Stimulated activated CD4-positive, alpha-beta T cell treated with anti-CD3 and anti-CD28 coated beads, Interleukin-4, amount 100 ng/mL, for 1 hour (primary cell): Measurements from ENCODE around the gene RBBP8.
"Not testable (repeated sequence)": the region's sequence is repeated elsewhere in the genome, so short reads cannot be mapped to it uniquely, and the experiment has no call there.

Experiments
- DNase-seq: peaks from one replicate; pipeline ENCODE4 v3.0.0-alpha.2; 2020

The RBBP8 gene

DNA sequence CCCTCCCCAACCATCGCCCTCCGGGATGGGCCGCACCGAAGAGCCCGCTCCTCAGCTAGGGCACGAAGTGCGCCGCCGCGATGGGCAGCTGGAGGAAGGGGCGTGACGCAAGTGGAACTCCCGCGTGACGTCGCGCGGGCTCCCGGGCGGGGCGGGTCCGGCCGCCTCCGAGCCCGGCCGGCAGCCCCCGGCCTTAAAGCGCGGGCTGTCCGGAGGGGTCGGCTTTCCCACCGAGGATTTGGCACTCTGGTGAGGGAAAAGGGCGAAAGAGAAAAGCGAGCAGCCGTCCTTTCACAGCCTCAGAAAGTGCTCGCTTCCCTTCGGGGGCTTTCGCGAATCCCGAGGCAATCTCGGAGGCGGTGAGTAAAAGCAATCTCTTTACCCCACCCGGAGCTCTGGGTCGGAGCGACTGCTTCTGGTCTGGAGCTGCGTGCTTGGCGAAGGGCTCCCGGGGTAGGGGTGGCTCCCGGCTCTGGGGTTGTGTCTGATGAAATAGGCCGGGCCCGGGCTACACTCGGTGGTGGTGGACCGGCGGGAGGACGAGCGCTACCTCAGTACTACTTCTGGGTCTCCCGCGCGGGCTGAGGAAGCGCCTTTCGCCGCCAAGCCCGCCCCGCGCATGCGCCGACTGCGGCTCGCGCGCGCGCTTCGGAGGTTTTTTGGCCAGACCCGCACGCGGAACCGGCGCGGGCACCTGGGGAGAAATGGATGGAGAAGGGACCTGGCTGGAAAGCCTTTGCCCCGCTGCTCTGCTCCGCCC, at the start of gene RBBP8:
TSS of gene RBBP8 (plus strand) at position 123 of the 760 bp plus-strand sequence. CDS start 3,524 bp downstream, outside the sequence.
- peak; percentile 81 for DNase-seq

DNA sequence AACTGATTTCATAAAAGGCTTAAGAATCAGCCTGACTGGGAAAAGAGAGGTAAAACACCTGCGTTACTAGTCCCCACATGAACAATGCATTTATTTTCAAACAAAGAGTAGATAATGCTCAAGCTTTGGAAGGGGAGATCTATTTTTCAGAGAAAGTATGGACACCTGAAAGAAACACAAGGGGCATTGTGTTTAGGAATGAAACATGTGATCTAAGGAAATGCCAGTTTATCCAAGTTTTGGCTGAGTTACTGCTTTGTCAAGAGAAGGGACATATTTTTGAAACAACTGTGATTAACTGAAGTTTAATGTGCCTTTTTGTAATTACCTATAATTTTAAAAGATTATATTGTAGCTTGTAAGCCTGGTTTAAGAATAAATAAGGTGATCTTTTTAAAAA, 49.3 kb upstream of the RBBP8 start:
- no peak for DNase-seq

DNA sequence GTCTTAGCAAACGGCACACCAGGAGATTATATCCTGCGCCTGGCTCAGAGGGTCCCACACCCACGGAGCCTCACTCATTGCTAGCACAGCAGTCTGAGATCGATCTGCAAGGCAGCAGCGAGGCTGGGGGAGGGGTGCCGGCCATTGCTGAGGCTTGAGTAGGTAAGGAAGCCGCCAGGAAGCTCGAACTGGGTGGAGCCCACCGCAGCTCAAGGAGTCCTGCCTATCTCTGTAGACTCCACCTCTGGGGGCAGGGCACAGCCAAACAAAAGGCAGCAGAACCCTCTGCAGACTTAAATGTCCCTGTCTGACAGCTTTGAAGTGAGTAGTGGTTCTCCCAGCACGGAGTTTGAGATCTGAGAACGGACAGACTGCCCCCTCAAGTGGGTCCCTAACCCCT, 47.4 kb upstream of the RBBP8 start:
- DNase-seq: not testable (repeated sequence)

DNA sequence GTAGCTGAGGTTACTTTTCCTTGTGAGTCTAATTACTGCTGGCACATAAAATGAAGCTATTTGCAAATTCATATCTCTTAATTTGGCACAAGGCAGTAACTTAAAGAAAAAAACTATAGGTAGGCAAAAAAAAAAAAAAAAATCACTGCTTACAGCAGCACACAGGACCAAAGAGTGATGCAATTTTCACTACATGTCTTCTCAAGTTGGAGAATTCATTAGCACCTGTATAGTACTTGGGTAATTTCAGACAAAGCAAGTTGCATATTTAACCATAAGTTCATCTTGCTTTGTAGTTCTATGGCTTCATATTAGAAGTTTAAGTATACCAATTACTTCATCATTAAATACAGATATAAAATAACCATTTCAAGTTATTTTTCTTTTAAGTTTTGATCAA, 33.7 kb upstream of the RBBP8 start:
- DNase-seq: no peak

DNA sequence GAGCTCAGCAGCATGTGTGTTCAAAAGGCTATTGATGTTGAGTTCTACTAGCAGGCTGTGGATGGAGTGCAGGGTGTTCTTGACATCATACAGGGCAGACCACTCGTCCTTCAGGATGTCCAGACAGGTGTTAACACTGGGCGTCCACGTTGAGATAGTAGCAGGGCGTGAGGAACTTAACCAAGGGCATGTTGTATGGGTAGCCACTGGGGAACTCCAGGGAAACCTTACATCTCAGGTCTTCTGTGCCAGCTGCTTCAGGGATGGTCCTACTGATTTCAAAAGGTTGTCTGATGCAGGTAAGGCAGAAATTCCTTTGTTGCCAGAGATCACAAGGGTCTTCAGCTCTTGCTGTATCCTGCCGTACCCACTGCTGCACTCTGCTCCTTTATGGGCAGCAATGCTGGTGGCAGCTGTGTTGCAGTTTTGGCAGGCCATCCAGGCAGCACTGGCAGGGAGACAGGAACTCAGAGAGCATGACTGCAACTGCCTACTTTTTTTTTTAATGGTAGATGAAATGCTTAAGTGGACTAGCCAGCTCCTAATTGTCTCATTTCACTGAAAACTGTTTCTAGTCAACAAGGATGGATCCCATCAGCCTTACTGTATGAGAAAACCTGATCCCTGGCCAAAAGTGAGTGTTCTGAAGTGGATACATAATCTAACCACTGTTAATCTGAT, 32.4 kb upstream of the RBBP8 start:
- no peak for DNase-seq

DNA sequence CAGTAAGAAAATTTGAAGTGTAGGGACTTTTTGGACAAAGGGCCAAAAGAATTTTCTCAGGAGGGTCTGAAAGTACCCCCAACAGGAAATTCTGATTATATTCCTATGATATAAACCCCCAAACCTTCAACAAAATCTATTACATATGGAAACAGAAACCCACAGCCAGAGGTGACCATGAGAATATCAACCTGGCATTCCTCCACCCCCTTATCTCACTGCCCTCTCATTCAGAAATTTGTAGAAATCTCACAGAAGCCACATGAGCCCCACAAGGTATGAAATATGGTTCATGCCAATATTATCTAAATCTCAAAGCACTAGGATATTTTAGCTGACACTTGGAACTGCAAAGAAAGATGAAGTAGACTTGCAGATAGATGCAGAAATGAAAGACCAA, 31.0 kb upstream of the RBBP8 start:
- DNase-seq: no peak

DNA sequence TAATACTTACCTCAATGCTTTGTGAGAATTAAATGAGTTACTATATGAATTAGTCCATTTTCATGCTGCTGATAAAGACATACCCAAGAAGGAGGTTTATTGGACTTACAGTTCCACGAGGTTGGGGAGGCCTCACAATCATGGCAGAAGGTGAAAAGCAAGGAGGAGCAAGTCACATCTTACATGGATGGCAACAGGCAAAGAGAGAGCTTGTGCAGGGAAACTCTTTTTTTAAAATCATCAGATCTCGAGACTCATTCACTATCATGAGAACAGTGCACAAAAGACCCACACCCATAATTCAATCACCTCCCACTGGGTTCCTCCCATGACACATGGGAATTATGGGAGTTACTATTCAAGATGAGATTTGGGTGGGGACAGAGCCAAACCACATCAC, 29.9 kb upstream of the RBBP8 start:
- not testable (repeated sequence) for DNase-seq

DNA sequence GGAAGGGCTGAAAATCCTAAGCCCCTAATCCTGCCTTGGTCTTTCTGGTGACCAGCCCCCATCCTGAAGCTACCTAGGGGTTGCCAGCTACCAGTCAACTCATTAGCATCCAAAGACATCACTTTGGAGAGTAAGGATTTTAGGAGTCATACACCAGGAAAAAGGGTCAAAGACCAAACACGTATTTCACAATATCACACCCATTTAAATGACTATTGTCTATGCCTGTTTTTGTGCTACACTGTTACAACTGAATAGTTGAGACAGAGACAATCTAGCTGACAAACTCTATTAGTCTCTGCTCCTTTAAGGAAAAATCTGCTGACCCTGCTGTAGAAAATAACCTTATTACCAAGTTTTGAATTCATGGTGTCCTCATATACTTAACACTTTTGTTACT, 21.0 kb upstream of the RBBP8 start:
- DNase-seq: no peak

DNA sequence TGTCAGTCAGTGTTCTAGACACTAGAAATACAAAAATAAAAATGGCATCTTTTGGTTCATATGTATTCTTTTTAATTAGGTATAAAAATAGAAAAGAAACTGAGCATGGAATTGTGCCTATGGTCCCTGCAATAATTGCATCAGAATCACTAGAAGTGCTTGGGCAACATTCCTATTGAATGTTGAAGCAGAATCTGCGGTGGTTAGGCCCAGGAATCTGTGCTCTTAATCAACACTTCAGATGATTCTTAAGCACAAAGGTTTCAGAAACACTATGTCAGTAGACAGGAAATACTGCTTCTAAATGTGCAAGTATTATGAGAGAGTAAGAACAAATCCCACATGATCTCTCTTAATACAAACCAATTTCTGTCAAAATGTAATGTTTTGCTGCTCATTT, 20.3 kb upstream of the RBBP8 start:
- DNase-seq: no peak

DNA sequence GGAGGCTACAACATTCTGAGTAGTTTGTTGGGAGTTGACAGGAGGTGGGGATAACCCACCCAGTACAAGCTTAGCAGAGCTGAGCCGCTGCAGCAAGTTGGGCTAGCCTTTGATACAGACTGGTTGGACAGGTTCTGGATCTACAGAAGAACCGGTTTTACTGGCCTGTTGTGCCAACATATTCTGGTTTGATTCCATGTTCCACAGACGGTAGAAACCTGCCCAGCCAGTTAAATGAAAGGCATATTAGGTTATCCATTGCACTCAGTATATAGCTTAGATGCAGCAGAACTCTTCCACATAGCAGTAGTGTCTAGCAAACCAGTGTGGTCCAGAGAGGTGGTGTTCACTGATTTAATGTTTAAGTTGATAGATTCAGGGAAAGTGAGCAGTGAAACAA, 19.3 kb upstream of the RBBP8 start:
- no peak for DNase-seq

DNA sequence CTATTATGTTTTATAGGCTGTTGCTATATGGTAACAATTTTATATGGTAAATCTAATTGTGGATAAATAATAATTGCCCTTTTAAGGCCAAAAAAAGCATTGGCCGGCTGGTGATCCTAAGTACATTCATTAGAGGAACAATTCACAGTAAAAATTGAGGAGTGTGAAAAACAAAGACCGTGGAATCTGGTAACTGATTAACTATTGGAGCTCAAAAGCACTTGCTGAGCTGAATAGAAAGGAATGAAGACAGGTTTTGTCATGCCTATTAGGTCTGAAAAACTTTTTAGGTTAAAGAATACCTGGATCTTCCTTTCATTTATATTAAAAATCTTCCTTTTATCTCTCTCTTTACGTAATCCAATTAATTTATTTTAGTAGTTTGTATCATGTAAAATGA, 18.5 kb upstream of the RBBP8 start:
- no peak for DNase-seq

DNA sequence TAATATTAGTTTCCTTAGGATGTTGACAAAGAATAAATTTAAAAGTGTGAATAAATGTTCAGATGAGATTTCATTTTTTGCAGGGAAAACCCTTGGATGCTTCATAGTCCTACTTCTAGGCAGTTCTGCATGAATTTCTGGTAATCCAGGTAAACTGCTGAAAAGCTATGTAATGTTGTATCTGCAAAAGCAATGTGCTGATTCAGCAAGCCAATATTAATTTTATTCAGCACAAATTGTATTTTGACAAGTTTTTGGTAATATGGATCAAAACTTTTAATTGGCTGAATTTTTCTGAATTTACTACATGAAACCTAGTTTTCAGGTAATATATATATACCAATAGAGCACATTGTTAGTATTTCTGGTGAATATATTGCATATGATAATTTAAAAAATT, 17.8 kb upstream of the RBBP8 start:
- DNase-seq: no peak

DNA sequence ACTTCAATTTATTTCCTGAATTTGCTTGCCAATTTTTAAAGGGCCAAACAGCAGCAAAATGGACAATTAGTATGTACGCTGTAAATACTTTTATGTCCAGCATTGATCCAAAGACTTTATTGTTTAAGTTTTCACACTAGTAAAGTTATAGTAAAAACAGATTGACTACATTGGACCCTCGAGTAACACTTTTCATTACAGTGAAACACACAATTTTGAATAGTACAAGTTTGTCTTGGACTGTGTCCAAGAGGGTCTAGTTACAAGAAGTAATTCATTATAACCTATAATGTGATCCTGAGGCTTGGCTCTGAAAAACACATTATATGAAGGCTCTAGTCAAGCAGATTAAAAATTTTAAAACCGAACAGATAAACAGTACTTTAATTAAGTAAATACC, 11.4 kb upstream of the RBBP8 start:
- DNase-seq: no peak

DNA sequence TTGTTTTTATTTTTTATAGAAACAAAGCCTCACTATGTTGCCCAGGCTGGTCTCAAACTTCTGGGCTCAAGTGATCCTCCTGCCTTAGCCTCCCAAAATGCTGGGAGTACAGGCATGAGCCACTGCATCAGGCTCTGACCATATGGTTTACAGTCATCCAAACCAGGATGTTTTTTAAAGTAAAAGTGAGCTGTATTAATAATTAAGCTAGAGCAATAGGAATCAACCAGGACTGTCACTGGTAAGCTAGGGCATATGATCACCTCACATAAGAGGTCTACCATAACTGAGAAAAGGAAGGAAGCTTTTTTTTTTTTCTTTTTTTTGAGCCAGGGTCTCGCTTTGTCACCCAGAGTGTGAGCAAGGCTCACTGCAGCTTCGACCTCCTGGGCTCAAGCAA, 8.5 kb upstream of the RBBP8 start:
- no peak for DNase-seq

DNA sequence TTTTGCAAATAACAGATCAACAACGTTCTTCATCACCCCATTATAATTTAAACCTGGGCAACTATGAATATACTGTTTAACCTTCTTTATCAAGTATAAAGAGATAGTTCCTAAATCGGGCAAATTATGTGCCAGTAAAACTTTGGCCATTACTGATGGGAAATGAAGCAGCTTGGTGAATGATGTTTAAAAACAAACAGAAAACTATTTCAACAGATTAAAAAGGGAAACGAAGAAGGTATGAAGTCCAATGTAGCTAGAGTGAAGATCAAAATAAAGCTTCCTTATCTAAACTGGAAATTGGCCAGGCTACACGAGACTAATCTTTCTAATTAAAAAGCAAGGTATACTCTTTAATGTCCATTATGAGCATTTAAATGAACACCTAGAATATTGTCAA, 6.7 kb upstream of the RBBP8 start:
- DNase-seq: no peak

DNA sequence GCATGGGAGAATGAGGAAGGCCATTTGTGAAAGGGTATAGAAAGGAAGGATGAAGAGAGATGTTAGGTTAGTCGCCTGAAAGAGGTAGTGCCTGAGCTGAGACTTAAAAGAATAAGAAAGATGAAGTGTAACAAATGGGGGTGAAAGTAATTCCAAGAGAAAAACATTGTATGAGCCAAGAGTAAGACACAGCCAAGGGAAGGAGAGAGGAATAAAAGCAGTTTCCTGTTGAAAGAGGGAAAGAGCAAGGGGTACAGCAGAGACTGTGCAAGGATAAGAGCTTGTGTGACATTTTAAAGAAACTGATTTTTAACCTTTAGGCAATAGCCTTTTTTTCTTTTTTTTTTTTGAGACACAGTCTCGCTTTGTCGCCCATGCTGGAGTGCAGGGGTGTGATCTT, 4.8 kb upstream of the RBBP8 start:
- no peak for DNase-seq

DNA sequence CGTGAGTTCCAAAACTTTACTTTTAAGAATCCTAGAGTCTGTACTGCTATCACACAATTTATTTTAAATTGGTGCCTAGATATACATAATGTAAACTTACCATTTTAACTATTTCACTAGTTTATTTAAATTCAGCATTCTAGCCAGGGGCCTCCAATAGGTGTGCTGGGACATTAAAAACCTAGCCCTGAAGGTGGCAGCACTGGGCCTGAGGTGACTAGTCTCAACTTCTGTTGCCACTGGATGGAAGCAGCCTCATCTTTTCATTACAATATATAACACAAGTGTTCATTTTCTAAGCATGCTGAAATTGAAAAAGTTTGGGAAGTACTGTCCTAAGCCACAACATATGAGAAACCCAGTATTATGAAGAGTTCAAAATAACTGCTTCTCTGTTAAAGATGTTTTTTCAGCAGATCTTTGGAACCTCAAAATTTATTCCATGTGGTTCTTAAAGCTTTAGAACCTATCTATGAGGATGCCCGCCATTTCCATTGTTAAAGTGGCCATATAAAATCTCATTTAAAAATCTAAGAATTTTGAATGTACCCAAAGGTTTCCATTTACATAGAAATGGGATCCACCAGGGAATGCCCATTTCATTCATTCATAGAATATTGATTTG, 2.9 kb upstream of the RBBP8 start:
- peak; percentile 80 for DNase-seq

DNA sequence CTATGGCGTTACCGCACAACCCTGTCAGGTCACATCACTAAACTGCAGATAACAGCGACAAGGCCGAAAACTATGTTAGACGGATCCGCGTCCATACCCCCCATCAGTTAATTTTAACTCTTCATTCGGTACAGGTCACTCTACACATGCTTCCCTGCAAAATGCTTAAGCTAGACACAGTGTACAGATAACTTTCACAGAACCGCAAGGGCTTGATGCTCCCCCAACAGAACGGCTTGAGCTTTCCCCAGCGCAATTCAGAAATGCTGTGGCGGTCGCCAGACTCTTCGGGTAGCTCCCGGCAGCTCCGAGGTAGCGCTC, 283 bp upstream of the RBBP8 start:
- DNase-seq: no peak

DNA sequence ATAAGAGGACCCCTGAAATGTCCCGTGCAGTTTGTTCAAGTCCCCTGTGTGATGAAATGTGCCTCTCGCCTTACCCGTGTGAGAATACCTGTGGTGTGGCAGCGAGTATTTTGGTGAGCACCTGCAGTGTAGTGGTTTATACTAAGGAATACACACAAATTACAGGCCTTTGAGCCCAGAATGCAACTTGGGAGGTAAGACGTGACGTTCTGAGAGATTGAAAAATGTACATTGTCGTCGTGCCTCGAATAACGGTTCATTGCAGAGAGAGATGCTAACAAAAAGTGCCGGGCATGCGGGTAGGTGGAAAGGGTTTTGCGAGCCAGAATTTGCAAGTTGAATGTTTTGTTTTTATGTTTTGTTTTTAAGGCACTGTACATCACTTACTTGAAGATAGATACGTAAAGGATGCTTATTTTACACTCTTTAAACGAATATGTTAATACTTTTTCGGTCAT, 867 bp downstream of the RBBP8 start:
- DNase-seq: no peak

DNA sequence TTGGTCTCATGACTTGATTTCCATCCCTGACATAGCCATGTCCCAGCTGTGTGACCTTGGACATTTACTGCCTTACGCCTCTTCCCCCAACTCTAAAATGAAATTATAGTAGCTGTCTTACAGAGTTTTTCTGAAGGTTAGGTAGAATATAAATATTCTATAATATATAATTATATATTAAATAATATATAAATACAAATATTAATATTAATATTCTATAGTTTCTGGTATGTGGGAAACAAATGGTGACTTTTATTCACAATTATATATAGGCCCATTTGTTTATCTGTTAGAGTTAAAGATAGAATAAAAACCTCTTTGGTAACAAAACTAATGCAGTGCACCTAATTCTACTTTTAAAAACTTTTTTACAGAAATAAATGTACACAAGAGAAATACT, 1.7 kb downstream of the RBBP8 start:
- DNase-seq: no peak

DNA sequence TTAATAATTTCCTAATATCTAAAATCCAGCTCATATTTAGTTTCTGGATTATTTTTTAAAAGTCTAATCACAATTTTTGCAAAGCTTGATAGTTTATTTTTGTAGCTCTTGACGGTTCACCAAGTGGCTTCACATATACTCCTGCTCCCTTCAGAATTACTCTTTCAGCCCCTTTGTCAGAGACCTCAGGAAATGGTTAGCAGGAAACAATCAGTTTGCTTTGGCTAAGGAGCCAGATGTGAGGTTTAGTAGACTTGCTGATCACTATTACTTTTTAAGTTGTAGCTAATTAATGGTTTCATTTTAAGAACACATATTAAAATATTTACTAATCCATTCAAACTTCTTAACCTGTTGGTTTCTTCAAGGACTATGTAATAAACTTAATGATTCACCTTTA, 2.3 kb downstream of the RBBP8 start:
- no peak for DNase-seq

DNA sequence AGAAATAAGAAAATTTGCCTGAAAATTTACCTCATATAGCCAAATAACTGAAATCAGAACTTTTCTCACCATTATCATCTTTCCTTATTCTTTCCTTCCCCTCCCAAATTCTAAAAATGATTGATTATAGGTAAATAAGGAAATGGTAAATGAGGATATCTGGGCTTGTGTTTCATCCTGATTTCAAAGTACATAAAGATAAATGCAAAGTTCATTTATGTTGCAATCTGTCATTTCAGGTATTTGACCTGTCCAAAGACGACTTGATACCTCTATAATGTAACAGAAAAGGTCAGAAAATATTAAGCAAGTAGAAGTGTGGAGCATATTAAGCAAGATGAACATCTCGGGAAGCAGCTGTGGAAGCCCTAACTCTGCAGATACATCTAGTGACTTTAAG, 3.4 kb downstream of the RBBP8 start:
- DNase-seq: no peak

DNA sequence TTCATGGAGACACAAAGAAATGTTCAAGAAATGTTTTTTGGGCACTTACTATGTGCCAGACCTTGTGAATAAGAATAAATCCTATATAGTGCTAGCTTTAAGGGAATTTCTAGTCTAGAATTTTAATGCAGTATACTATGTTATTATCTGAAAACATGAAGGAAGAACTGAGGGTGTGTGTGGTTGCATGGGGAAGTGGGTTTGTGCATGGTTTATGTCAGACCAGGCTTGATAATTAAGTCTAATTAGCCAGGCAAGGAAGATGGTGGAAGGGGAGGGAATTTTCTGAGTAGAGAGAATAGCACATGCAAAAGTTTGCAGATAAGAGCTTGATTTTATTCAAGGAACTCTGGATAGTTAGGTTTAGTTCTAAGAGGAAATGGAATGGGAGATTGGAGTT, 6.5 kb downstream of the RBBP8 start:
- DNase-seq: no peak

DNA sequence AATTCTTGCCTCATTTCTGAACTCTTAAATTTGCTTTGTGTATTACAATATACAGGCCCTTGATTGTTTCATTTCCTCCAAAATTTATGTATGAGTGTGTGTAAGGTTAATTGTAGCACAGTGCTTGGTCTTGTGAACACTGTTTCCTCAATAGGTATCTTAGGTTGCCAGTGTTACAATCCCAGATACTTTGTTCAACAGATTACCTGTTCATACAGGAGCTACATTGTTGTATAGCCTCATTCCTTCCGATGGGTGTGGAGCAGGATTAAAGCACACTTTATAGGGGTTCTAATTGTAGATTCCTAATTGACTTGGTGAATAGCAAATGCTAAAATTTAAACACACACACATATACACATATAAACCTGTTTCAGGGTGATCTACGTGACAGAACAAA, 10.7 kb downstream of the RBBP8 start:
- DNase-seq: no peak

DNA sequence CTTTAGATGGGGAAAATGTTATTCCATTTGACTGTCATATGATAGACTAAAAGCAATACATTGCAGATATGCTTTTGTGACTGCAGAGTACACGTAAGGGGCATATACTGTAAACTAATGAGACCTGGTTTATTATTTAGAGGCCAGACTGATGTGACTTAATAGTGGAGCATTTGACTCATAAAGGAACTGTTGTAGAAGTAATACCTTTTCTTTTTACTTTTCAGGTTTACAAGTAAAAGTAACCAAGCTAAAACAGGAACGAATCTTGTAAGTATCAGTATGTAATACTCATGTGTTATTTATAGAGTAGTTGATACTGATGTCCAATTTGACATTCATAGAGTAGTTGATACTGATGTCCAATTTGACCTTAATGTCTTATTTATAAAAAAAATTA, 13.1 kb downstream of the RBBP8 start:
- no peak for DNase-seq
